GM12878 (cell line): ENCODE data around the gene KDM6B. TPM values are rescaled to one million over a fixed set of nuclear protein-coding genes. Genes with fewer than 3 reads are reported as not detected.
"Not testable (repeated sequence)": the region's sequence is repeated elsewhere in the genome, so short reads cannot be mapped to it uniquely, and the experiment has no call there.

ENCODE experiments used
- ATAC-seq: fragments of 200-7000 bp; cut with Tn5 transposase; 3 replicates; pipeline ENCODE4 v1.9.1; 2020; ENCODE audit warnings: mild to moderate bottlenecking, moderate library complexity
- BruUV-seq: library from RNA; stranded (reverse); fragments of 400-500 nt; replicated peaks from 2 replicates; lab custom pipeline; 2021; lab: Mats Ljungman, UMichigan
- CTCF ChIA-PET: fragments of 300-600 bp; sonication (Branson Sonifier 250); formaldehyde crosslinking; extraction: SDS; loops from one replicate; lab custom pipeline; 2021; ENCODE audit warnings: inconsistent platforms; lab: Yijun Ruan, JAX
- POLR2A ChIA-PET: fragments of 350-600 bp; formaldehyde crosslinking; extraction: SDS; loops from one replicate; lab custom pipeline; 2021; ENCODE audit warnings: inconsistent platforms; lab: Charles Lee
- RAD21 ChIA-PET: fragments of 300-600 bp; sonication (Branson Sonifier 250); formaldehyde crosslinking; loops from one replicate; lab custom pipeline; 2023; ENCODE audit warnings: antibody characterized with exemption; ENCODE audit not compliant: unreplicated experiment; lab: Charles Lee
- SMC1A ChIA-PET: fragments of 300-600 bp; sonication (Branson Sonifier 250); formaldehyde crosslinking; loops from one replicate; lab custom pipeline; 2023; ENCODE audit not compliant: unreplicated experiment, uncharacterized antibody; lab: Charles Lee
- DNase-seq: peaks from one replicate; pipeline ENCODE4 v3.0.0-alpha.2; 2011; ENCODE audit warnings: low read depth, low spot score
- FAIRE-seq: peaks from 3 replicates; lab custom pipeline; 2011; peaks lifted over from hg19 to GRCh38; lab: Jason Lieb, UNC
- H2AFZ ChIP-seq: 2 replicates; pipeline ENCODE4 v1.6.0; 2011; ENCODE audit warnings: low read depth, low read length, control low read depth; ENCODE audit not compliant: control insufficient read depth
- H3K27ac ChIP-seq: 2 replicates; pipeline ENCODE4 v1.5.1; 2011; ENCODE audit warnings: control low read depth; ENCODE audit not compliant: control insufficient read depth, insufficient read depth
- H3K27me3 ChIP-seq, 2 experiments: replicated peaks in 1 of 2; 2 replicates each; pipeline versions ENCODE4 v1.6.0 to v1.6.1; 2011; ENCODE audit warnings: low read length in 1 of 2; ENCODE audit not compliant: control insufficient read depth in 2 of 2, insufficient read depth in 2 of 2
- H3K36me3 ChIP-seq, 2 experiments: 2 replicates each; pipeline ENCODE4 v1.5.1; 2011; ENCODE audit warnings: low read length in 1 of 2; ENCODE audit not compliant: control insufficient read depth in 2 of 2, insufficient read depth in 2 of 2
- H3K4me1 ChIP-seq: 2 replicates; pipeline ENCODE4 v1.6.1; 2011; ENCODE audit warnings: mild to moderate bottlenecking, low read length, moderate library complexity, mixed read lengths; ENCODE audit not compliant: control insufficient read depth, insufficient read depth
- H3K4me2 ChIP-seq: 2 replicates; pipeline ENCODE4 v1.6.0; 2011; ENCODE audit warnings: control low read depth; ENCODE audit not compliant: control insufficient read depth, insufficient read depth
- H3K4me3 ChIP-seq: fragments of 200-600 bp; sonication (generic); 2 replicates; pipeline ENCODE4 v1.5.1; 2016
- H3K79me2 ChIP-seq: 2 replicates; pipeline ENCODE4 v1.6.0; 2011; ENCODE audit warnings: low read length; ENCODE audit not compliant: control insufficient read depth, insufficient read depth
- H3K9ac ChIP-seq: 2 replicates; pipeline ENCODE4 v1.8.0; 2011; ENCODE audit warnings: low read length, control low read depth, mixed read lengths; ENCODE audit not compliant: control insufficient read depth, insufficient read depth
- H3K9me3 ChIP-seq: replicated peaks from 3 replicates; pipeline ENCODE4 v1.5.1; 2011; ENCODE audit warnings: mild to moderate bottlenecking, low read length; ENCODE audit not compliant: control insufficient read depth, insufficient read depth
- H4K20me1 ChIP-seq: 2 replicates; pipeline ENCODE4 v1.6.0; 2011; ENCODE audit not compliant: control insufficient read depth, insufficient read depth
- CBFB ChIP-seq: IDR thresholded peaks from 2 replicates; pipeline ENCODE4 v1.6.1; 2016; ENCODE audit warnings: antibody characterized with exemption, low read depth
- FOXM1 ChIP-seq: IDR thresholded peaks from 2 replicates; pipeline ENCODE4 v1.6.1; 2012; ENCODE audit warnings: low read depth, mild to moderate bottlenecking, inconsistent platforms, low read length, moderate library complexity
- MTA3 ChIP-seq: IDR thresholded peaks from 2 replicates; pipeline ENCODE4 v1.6.1; 2012; ENCODE audit warnings: low read length, inconsistent platforms, borderline replicate concordance
- MYC ChIP-seq: IDR thresholded peaks from 2 replicates; pipeline ENCODE4 v1.6.1; 2011; ENCODE audit warnings: mild to moderate bottlenecking, low read length, moderate library complexity, inconsistent platforms; ENCODE audit not compliant: insufficient read depth, insufficient replicate concordance, insufficient read length, severe bottlenecking
- SPI1 ChIP-seq: IDR thresholded peaks from 2 replicates; pipeline ENCODE4 v1.6.1; 2011; ENCODE audit warnings: low read depth, mild to moderate bottlenecking, low read length, moderate library complexity, borderline replicate concordance; ENCODE audit not compliant: insufficient read depth
- TARDBP ChIP-seq: IDR thresholded peaks from 2 replicates; pipeline ENCODE4 v1.6.1; 2016; ENCODE audit warnings: borderline replicate concordance
- WGBS: methylation state at CpG from one replicate; pipeline ENCODE4 v1.1.6; 2016; ENCODE audit warnings: low lambda C conversion rate; ENCODE audit not compliant: insufficient replicate concordance, insufficient coverage; ENCODE audit errors: missing lambda C conversion rate; 5-methylcytosine and 5-hydroxymethylcytosine counted together
- in situ Hi-C: fragments of 300-500 bp; cut with MboI; formaldehyde crosslinking; loops from 9 replicates; pipeline ENCODE4 v1.14.3; 2018; ENCODE audit warnings: mixed read lengths
- intact Hi-C: fragments of 100-400 bp; cut with micrococcal nuclease; formaldehyde crosslinking; loops from one replicate; pipeline ENCODE4 v1.14.2; 2022; ENCODE audit not compliant: unreplicated experiment
- polyA plus RNA-seq, 11 experiments: library from polyadenylated mRNA; depleted of rRNA in 4 of 11; unstranded in 6 of 11; stranded (reverse) in 5 of 11; fragments of >200 nt; fragmentation: Nextera tagmentation in 4 of 11; fragmentation: Illumina TruSeq in 1 of 11; extraction: Ambion mirVana in 4 of 11; extraction: Trizol in 1 of 11; gene quantifications; 1 replicate in 1 of 11; 2 replicates in 10 of 11; pipeline versions ENCODE4 v1.2.1 to v1.2.3, GENCODE V29; 2011 to 2016; ENCODE audit warnings: inconsistent platforms in 2 of 11, missing spikeins in 2 of 11, low read depth in 1 of 11
- total RNA-seq, 4 experiments: library from RNA; depleted of rRNA in 3 of 4; stranded (reverse); fragments of >200 nt in 3 of 4; fragmentation: Illumina TruSeq in 1 of 4; extraction: Trizol in 1 of 4; gene quantifications; 2 replicates each; pipeline versions ENCODE4 v1.2.1 to v1.2.3, GENCODE V29; 2013 to 2021

KDM6B gene
- total and polyA plus RNA-seq, 10 of the 15 experiments (the other 5 are each of a cell fraction or from before 2014, with no cell fraction given): 0.05 to 33.5 (median 2.3) TPM

DNA sequence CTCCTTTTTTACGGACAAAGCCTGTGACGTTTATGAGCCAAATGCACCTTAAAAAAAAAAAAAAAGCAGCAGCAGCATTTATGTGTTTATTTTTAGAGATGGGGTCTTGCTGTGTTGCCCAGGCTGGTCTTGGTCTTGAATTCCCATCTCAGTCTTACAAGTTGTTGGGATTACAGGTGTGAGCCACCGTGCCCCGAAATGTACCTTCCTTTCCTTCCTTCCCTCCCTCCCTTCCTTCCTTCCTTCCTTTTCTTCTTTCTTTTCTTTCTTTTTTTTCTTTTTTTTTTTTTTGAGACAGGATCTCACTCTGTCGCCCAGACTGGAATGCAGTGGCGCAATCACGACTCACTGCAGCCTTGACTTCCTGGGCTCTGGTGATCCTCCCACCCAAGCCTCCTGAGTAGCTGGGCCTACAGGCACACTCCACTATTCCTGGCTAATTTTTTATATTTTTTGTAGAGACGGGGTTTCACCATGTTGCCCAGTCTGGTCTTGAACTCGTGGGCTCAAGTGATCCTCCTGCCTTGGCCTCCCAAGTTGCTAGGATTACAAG, 24.1 kb upstream of the KDM6B start:
- POLR2A ChIA-PET, RAD21 ChIA-PET, ATAC-seq, H3K27ac ChIP-seq, H3K4me3 ChIP-seq, H2AFZ ChIP-seq, BruUV-seq, FAIRE-seq, H3K9me3 ChIP-seq, H4K20me1 ChIP-seq, H3K4me2 ChIP-seq, H3K9ac ChIP-seq, CTCF ChIA-PET, H3K27me3 ChIP-seq, DNase-seq, H3K4me1 ChIP-seq, H3K79me2 ChIP-seq, intact Hi-C loops, in situ Hi-C loops, H3K36me3 ChIP-seq: not testable (repeated sequence)
- SMC1A ChIA-PET: interaction anchor here (1.0 kb wide), 1 partner anchor 21 kb away, joined by 4 read pairs; no protein-coding TSS in a partner anchor
- WGBS: 44% methylated on average over 7 of the region's 9 CpGs

DNA sequence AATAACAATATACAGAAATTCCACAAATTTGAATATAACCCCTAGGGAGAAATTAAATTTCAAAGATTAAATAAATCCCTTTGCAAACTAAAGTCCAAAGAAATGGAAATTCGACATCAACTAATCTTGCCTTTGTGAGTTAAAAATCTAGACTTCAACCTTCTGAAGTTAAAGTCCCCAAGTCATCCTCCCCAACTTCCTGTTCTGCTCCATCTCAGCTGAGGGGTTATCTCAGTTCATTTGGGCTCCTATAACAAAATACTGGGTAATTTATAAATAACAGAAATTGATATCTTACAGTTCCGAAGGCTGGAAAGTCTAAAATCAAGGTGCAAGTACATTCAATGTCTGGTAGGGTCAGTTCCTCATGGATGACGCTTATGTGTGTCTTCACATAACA, 22.8 kb upstream of the KDM6B start:
- no peak overlapping the region for H2AFZ ChIP-seq
- in situ Hi-C loops: no loop called here
- no TSS peak for BruUV-seq
- no peaks in the 10 kb centered on the region for H3K36me3 ChIP-seq
- ATAC-seq (no peak), DNase-seq (no peak), FAIRE-seq (no peak)
- H3K79me2 ChIP-seq: no peaks in the 10 kb centered on the region
- no peak overlapping the region for H3K9ac ChIP-seq
- no peak overlapping the region for H3K4me3 ChIP-seq
- ChIA-PET CTCF (interaction anchor here (0.5 to 1.9 kb wide), 2 partner anchors 51 to 68 kb away, joined by 3 to 6 read pairs; no protein-coding TSS in a partner anchor), RAD21 (no interaction called here), POLR2A (no interaction called here), SMC1A (interaction anchor here (1.0 kb wide), 1 partner anchor 20 kb away, joined by 4 read pairs; no protein-coding TSS in a partner anchor)
- H3K4me2 ChIP-seq: no peak overlapping the region
- H3K9me3 ChIP-seq: no peaks in the 10 kb centered on the region; the same call in 2 of the 3 replicates
- WGBS: 13% methylated on average over 3 of the region's 3 CpGs
- H3K27ac ChIP-seq: no peak overlapping the region
- no peak for TF ChIP-seq TARDBP
- no peak for TF ChIP-seq FOXM1
- no peak for TF ChIP-seq MTA3
- no peak for TF ChIP-seq MYC
- TF ChIP-seq CBFB: no peak
- TF ChIP-seq SPI1: no peak
- intact Hi-C loops: no loop called here
- no peaks in the 10 kb centered on the region for H3K4me1 ChIP-seq
- H3K27me3 ChIP-seq: no peaks in the 10 kb centered on the region
- H4K20me1 ChIP-seq: no peaks in the 10 kb centered on the region
